ENCODE data around the gene GSN.
A peak's percentile ranks its signal among the peaks of the same experiment; 100 is the strongest.

The GSN gene

DNA sequence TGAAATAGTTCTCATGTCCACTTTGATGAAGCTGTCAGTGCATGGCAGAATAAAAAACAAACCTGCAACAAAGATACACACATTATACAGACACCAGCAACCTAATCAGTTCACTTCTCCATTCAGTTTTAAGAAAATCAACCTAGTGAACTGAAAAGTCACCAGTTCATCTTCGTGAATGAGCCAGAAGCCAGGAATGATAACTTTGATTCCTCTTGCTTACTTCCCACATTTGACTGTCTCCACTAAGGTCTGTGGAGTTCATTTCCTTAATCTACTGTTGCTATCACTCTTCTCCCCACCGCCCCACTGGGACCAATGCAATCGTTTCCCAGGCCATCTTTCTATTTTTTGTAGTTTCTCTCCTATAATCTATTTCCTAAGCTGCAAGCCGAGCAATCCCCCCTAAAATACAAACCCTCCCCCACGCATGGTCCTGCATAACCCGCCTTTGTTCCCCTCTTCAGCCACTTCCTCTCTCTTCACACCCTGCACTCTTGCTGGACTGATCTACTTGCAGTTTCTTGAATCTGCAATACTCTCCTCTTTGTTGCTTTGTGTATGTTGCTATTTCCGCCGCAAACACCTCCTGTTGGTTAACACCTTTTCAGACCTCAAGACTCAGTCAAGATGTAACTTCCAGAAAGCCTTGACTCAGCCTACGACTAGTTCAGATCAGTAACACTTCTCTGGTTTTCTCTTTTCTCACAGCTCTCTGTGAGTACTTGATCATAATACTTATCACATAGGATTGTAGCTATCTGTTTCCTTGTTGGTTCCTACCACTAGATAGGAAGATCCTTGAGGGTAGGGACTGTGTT, 85.5 kb downstream of the GSN start:
- no peak overlapping the region for H3K27ac ChIP-seq
- TF ChIP-seq ZFX (IDR thresholded peaks at IDR 0.05) = no peak
- no peak for TF ChIP-seq CTCF (conservative IDR thresholded peaks at IDR 0.05)

DNA sequence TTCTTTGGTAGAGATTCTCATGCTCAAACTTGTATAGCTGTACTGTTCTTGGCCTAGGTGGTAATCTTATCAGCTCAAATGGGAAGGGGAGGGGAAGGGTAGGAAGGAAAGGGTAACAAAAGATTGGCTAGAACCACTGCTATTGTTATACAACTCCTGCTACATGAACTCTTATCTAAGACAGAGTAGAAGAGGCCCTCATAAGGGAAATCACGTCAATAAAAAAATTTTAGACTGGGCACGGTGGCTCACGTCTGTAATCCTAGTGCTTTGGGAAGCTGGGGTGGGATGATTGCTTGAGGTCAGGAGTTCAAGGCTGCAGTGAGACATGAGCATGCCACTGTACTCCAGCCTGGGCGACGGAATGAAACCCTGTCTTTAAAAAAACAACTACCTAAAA, 86.2 kb downstream of the GSN start:
- H3K27ac ChIP-seq = no peak overlapping the region
- TF ChIP-seq CTCF (conservative IDR thresholded peaks at IDR 0.05) (no peak), ZFX (IDR thresholded peaks at IDR 0.05) (no peak)

- H3K27ac ChIP-seq = no peak overlapping the region
- TF ChIP-seq CTCF (conservative IDR thresholded peaks at IDR 0.05) (no peak), ZFX (IDR thresholded peaks at IDR 0.05) (no peak)
These were observed 86.8 kb downstream of the GSN start for GRCh38 chr9:121354762-121355161.

- TF ChIP-seq ZFX (IDR thresholded peaks at IDR 0.05) = no peak
- TF ChIP-seq CTCF (conservative IDR thresholded peaks at IDR 0.05) = no peak
- peak overlapping the region; percentile 36; the same call in 1 of the 2 replicates for H3K27ac ChIP-seq
These were observed 89.0 kb downstream of the GSN start for GRCh38 chr9:121357011-121357410.

DNA sequence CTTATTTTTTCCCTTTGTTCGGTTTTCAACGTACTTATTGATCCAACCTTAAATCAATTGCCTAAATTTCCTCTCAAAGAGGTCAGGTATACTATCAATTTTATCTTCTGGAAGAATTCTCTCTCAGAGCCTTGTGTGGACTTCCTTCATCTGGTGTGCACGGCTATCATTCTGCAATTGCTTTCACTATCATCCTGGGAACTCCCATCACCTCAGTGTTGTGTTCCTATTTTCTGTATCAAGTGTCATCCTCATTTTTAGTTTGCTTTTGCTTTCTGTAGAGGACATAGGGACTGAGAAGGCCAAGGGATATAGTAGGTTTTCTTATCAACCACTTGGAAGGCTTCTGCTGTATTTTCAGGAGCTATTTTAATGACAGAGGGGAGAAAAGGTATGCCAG, 90.8 kb downstream of the GSN start:
- no peak for TF ChIP-seq CTCF (conservative IDR thresholded peaks at IDR 0.05)
- no peak for TF ChIP-seq ZFX (IDR thresholded peaks at IDR 0.05)
- no peak overlapping the region for H3K27ac ChIP-seq

DNA sequence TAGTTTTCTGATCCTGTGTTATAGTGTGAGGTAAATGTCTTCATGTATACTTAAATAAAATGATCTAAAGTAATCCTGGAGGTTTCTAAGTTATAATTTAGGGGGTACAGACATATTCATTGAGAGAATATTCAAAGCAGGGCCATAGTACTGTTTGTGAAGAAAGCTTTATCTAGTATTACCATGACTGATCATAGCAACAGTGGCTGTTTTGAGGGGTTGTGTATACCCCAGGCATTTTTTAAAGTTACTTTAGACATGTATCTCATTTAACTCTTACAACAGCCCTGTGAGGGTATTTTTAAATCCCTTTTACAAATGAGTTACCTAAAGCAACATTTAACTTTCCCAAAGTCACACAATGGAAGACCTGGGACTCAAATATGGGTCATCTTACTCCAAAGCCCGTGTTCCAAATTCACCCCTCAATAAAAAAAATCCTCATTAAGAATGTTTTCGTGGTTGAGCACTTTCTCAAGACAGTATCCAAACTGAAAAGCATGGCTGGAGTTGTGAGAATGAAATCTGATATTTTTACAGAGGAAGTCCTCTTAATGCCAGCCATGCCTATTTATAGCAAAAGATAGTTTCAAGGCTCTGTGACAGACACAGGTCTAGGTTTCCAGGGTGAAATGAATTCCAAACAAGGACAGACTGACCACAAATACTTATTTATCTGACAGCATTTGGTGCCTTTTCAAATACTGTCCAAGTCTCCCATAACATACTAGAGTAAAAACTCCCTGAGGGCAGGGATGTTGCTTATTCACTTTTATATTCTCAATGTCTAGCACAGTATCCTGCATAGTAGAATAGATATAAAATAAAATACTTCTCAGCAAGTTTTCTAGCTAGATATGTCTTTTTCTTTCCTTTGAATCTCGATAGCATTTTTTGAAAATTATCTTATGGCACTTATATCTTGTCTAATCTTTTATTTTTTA, 91.7 kb downstream of the GSN start:
- TF ChIP-seq ZFX (IDR thresholded peaks at IDR 0.05) (no peak), CTCF (conservative IDR thresholded peaks at IDR 0.05) (no peak)
- no peak overlapping the region for H3K27ac ChIP-seq

Data from C4-2B (cell line).